KMS-11 (cell line): Measurements from ENCODE around the gene AFTPH.

Experiments
- H2AFZ ChIP-seq: fragments of 200-600 bp; sonication (generic); 2 replicates; pipeline ENCODE4 v1.6.1; 2016; ENCODE audit warnings: antibody characterized with exemption, mixed run types, low read depth
- H3K27ac ChIP-seq: fragments of 200-600 bp; sonication (generic); 2 replicates; pipeline ENCODE4 v1.6.1; 2016; ENCODE audit warnings: mild to moderate bottlenecking, mixed run types
- H3K27me3 ChIP-seq: fragments of 200-600 bp; sonication (generic); 2 replicates; pipeline ENCODE4 v1.6.1; 2017; ENCODE audit warnings: mild to moderate bottlenecking, low read depth, mixed run types, moderate library complexity; ENCODE audit not compliant: insufficient read depth
- H3K36me3 ChIP-seq: fragments of 200-600 bp; sonication (generic); 2 replicates; pipeline ENCODE4 v1.6.1; 2017; ENCODE audit warnings: mild to moderate bottlenecking, mixed run types; ENCODE audit not compliant: insufficient read depth
- H3K4me1 ChIP-seq: fragments of 200-600 bp; sonication (generic); 2 replicates; pipeline ENCODE4 v1.6.1; 2016; ENCODE audit warnings: mild to moderate bottlenecking, low read depth, mixed run types; ENCODE audit not compliant: poor library complexity, severe bottlenecking
- H3K4me2 ChIP-seq: fragments of 200-600 bp; sonication (generic); 2 replicates; pipeline ENCODE4 v1.7.0; 2016; ENCODE audit warnings: mild to moderate bottlenecking, mixed run types
- H3K4me3 ChIP-seq: fragments of 200-600 bp; sonication (generic); IDR thresholded peaks from 2 replicates; pipeline ENCODE4 v1.6.1; 2017; ENCODE audit warnings: low read depth, low read length, mixed read lengths; ENCODE audit not compliant: insufficient read depth
- H3K79me2 ChIP-seq: fragments of 200-600 bp; sonication (generic); 2 replicates; pipeline ENCODE4 v1.6.1; 2016; ENCODE audit warnings: low read depth, mixed run types; ENCODE audit not compliant: insufficient read depth
- H3K9ac ChIP-seq: fragments of 200-600 bp; sonication (generic); 2 replicates; pipeline ENCODE4 v1.6.1; 2016; ENCODE audit warnings: mild to moderate bottlenecking, mixed run types
- H4K20me1 ChIP-seq: fragments of 200-600 bp; sonication (generic); 2 replicates; pipeline ENCODE4 v1.6.1; 2016; ENCODE audit warnings: mild to moderate bottlenecking, mixed run types; ENCODE audit not compliant: insufficient read depth
- TF ChIP-seq, protein P1 (sequence below): fragments of 200-600 bp; sonication (generic); conservative IDR thresholded peaks from 2 replicates; pipeline ENCODE4 v1.6.1; 2017; ENCODE audit warnings: low read depth, mild to moderate bottlenecking, antibody characterized with exemption, low read length, moderate library complexity, mixed read lengths

Gene AFTPH

DNA sequence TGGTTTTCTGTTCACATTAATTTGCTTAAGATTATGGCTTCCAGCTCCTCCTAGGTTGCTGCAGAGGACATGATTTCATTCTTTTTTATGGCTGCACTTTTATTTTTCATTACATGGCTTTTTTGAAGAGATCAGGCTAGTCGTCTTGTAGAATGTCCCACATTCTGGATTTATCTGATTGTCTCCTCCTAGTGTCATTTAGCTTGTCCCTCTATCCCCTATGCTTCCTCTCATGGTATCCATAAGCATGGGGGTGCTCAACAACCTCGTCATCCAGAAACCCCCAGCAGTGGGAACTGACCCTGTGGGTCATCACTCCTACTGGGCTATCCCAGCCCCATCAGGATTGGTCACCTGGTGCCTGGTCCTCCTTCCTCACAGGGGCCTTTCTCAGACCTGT is 80.0 kb downstream of the AFTPH start:
- Histone ChIP-seq H2AFZ (no peak overlapping the region), H3K36me3 (no peaks in the 10 kb centered on the region), H4K20me1 (no peaks in the 10 kb centered on the region), H3K27me3 (no peaks in the 10 kb centered on the region), H3K79me2 (no peaks in the 10 kb centered on the region), H3K4me3 (no peak overlapping the region), H3K9ac (no peak overlapping the region), H3K27ac (no peak overlapping the region), H3K4me2 (no peak overlapping the region), H3K4me1 (peaks cover 31% of the 10 kb centered on the region)
- TF ChIP-seq, protein P1, sequence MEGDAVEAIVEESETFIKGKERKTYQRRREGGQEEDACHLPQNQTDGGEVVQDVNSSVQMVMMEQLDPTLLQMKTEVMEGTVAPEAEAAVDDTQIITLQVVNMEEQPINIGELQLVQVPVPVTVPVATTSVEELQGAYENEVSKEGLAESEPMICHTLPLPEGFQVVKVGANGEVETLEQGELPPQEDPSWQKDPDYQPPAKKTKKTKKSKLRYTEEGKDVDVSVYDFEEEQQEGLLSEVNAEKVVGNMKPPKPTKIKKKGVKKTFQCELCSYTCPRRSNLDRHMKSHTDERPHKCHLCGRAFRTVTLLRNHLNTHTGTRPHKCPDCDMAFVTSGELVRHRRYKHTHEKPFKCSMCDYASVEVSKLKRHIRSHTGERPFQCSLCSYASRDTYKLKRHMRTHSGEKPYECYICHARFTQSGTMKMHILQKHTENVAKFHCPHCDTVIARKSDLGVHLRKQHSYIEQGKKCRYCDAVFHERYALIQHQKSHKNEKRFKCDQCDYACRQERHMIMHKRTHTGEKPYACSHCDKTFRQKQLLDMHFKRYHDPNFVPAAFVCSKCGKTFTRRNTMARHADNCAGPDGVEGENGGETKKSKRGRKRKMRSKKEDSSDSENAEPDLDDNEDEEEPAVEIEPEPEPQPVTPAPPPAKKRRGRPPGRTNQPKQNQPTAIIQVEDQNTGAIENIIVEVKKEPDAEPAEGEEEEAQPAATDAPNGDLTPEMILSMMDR, result no peak

DNA sequence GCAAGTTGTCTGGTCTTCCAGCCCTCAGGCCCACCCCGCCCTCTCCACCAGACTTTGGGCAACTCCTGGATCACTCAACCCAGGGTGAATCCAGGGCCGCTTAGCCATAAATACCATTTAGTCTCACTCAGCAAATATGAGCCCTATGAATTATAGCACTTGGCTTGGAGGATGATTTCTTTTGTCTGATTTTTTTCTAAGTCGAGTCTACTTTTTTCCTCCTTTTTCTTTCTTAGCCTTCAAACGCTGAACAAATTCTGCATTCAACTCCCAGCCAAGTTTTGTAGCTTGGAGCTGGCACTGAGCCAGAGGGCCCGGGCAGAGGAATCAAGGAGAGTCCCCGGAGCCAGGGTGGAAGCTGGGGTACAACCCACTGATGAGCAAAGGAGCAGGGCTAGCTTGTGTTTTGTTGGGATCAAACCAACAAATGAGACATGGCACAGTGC is 80.9 kb downstream of the AFTPH start:
- Histone ChIP-seq H2AFZ (no peak overlapping the region), H3K27me3 (no peaks in the 10 kb centered on the region), H3K4me3 (no peak overlapping the region), H3K9ac (no peak overlapping the region), H3K4me2 (no peak overlapping the region), H4K20me1 (no peaks in the 10 kb centered on the region), H3K79me2 (no peaks in the 10 kb centered on the region), H3K36me3 (no peaks in the 10 kb centered on the region), H3K4me1 (peaks cover 38% of the 10 kb centered on the region), H3K27ac (no peak overlapping the region)
- TF ChIP-seq, protein P1, result no peak

DNA sequence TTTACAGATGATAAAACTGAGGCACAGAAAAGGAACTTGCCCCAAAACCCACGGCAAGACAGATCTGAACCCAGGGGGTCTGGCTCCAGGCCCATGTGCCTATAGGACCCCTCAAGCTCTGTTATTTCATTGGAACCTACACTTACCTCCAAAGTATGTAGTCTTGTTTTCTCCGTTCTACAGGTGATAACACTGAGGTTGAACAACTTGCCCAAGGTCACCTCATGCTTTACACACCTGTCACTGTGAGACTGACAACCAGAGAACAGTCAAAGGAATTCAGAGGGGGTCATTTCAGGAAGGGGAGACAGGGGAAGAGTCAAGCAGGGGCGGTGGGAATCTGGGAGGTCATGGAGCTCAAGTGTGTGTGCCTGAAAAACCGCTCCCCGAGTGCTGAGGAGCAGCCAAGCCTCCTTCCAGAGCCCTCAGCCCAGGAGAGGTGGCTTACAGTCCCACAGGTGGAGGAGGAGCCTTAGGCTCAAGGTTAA is 81.9 kb downstream of the AFTPH start:
- no peaks in the 10 kb centered on the region for H3K27me3 ChIP-seq
- H3K4me3 ChIP-seq, result no peak overlapping the region
- no peaks in the 10 kb centered on the region for H3K79me2 ChIP-seq
- no peak overlapping the region for H3K27ac ChIP-seq
- no peaks in the 10 kb centered on the region for H4K20me1 ChIP-seq
- no peaks in the 10 kb centered on the region for H3K36me3 ChIP-seq
- H2AFZ ChIP-seq, result no peak overlapping the region
- peaks cover 31% of the 10 kb centered on the region for H3K4me1 ChIP-seq
- no peak overlapping the region for H3K9ac ChIP-seq
- H3K4me2 ChIP-seq, result no peak overlapping the region
- TF ChIP-seq, protein P1, result no peak

DNA sequence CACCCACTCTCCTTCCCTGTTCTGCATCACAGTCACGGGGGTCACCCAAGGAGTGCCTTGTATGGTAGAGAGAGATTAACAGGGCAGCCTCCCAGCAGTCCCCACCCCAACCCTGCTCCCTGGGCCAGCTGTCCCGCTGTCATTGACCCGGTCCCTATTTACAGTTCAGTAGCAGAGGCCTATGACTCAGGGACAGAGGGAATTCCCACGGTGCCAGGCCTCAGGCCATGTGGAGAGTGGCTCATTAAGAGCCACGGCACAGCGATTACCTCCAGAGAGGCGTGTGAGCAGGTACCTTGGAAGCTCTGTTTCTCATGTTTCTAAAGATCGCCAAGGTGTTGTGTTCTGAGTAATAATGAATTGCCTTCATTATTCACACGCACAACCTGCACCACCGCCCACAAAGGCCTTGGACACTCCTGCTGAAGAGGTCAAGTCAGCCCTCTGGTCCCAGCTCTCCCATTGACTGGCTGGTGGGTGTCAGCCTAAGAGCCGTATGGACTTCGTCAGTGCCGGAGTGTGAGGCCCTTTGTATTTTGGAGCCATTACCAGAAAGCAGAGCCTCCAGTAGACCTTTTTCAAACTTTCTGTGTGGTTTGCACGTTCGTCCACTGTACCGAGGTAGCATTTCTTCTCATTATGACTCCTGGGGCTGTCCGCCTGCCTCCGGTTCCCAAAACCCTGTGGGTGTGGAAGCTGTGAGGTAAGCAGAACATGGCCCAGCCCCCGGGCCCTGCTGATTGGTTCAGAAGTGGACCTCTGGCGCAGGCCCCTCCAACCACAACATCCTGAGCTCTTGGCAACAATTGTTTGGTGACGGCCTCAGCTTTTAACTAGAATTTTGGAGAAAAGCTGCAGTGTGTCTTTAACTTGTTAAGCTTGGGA is 82.6 kb downstream of the AFTPH start:
- Histone ChIP-seq H3K4me2 (no peak overlapping the region), H3K27me3 (no peaks in the 10 kb centered on the region)
- TF ChIP-seq, protein P1, result no peak

More for the DNA sequence above, 82.6 kb downstream of the AFTPH start:
- Histone ChIP-seq H4K20me1 (no peaks in the 10 kb centered on the region), H3K9ac (no peak overlapping the region), H2AFZ (no peak overlapping the region), H3K79me2 (no peaks in the 10 kb centered on the region), H3K36me3 (no peaks in the 10 kb centered on the region), H3K4me3 (no peak overlapping the region), H3K27ac (no peak overlapping the region), H3K4me1 (peaks cover 24% of the 10 kb centered on the region)
